ENCODE results near the gene RPL37. TPM values are rescaled to one million over a fixed set of nuclear protein-coding genes. Genes with fewer than 3 reads are reported as not detected.
"Not testable (repeated sequence)": the region's sequence is repeated elsewhere in the genome, so short reads cannot be mapped to it uniquely, and the experiment has no call there.

RPL37 gene
- 100 to 1,000 TPM in 2 of 4 donors, 10 to 100 TPM in 2; 42.4 to 155 (median 92.9) TPM for total RNA-seq

GRCh38 chr5:40834849-40835787 lies at the start of gene RPL37:
RPL37 (minus strand) TSS chr5:40835222; CDS start chr5:40835185, 37 bp downstream.
- peak in 1 of 5 experiments; percentile 8 for TF ChIP-seq CTCF (IDR thresholded peaks at IDR 0.05 in 4 of 5, conservative IDR thresholded peaks at IDR 0.05 in 1 of 5)
- peak; percentile 87 to 89 for TF ChIP-seq POLR2A (IDR thresholded peaks at IDR 0.05)
- no peaks in the 10 kb centered on the region for H3K9me3 ChIP-seq
- ATAC-seq (peak; percentile 98 to 99), DNase-seq (peak; percentile 95 to 96)
- intact Hi-C loops (cut with DNase I; ENCODE audit: low total_unique reads) = loop anchor here (1.0 to 10.0 kb wide), 3 partner anchors 37 to 1070 kb away; partner anchors contain the start of genes PRKAA1, RIMOC1 and TTC33
- H3K4me1 ChIP-seq = peaks cover 27% of the 10 kb centered on the region in 2 donors
- in situ Hi-C loops (cut with MboI; ENCODE audit: low sequenced_read_pairs in 4 of 4) = no loop called here
- H3K36me3 ChIP-seq = peaks cover 10 to 43% of the 10 kb centered on the region in 2 donors
- H3K27ac ChIP-seq = peak within 1 kb of the TSS; percentile 85 to 97 (median 94)
- no peaks in the 10 kb centered on the region for H3K27me3 ChIP-seq
- peak within 1 kb of the TSS; percentile 73 to 95 (median 82) for H3K4me3 ChIP-seq

DNA sequence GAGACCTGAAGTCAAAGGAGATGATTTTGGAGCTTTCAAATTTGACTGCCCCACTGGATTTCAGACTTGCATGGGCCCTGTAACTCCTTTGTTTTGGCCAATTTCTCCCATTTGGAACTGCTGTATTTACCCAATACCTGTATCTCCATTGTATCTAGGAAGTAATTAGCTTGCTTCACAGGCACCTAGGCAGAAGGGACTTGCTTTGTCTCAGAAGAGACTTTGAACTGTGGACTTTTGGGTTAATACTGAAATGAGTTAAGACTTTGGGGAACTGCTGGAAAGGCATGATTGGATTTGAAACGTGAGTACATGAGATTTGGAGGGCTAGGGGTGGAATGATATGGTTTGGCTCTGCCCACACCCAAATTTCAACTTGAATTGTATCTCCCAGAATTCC lies 48.0 kb upstream of the RPL37 start:
- intact Hi-C loops (cut with DNase I; ENCODE audit: low total_unique reads); ATAC-seq; H3K27me3 ChIP-seq; H3K4me1 ChIP-seq; H3K36me3 ChIP-seq; H3K4me3 ChIP-seq; H3K27ac ChIP-seq; DNase-seq; H3K9me3 ChIP-seq: not testable (repeated sequence)
- in situ Hi-C loops (cut with MboI; ENCODE audit: low sequenced_read_pairs in 4 of 4) = loop anchor here in 3 of 4 donors (10.0 to 25.0 kb wide), 3 partner anchors 128 to 1296 kb away; partner anchors contain the start of gene TTC33 (in 1 of the 3)

- in situ Hi-C loops (cut with MboI; ENCODE audit: low sequenced_read_pairs in 4 of 4) = loop anchor here in 3 of 4 donors (10.0 to 25.0 kb wide), 3 partner anchors 127 to 1295 kb away; partner anchors contain the start of gene TTC33 (in 1 of the 3)
Measured at GRCh38 chr5:40882291-40882690, 47.3 kb upstream of the RPL37 start.

GRCh38 chr5:40879163-40879942 lies 44.3 kb upstream of the RPL37 start:
- no peak overlapping the region for H3K27ac ChIP-seq
- no peak for TF ChIP-seq POLR2A (IDR thresholded peaks at IDR 0.05)
- peak; percentile 37 to 62 (median 40) for TF ChIP-seq CTCF (IDR thresholded peaks at IDR 0.05 in 4 of 5, conservative IDR thresholded peaks at IDR 0.05 in 1 of 5)
- intact Hi-C loops (cut with DNase I; ENCODE audit: low total_unique reads) (loop anchor here (5.0 kb wide), 1 partner anchor 122 kb away; the partner anchor contains the start of gene TTC33), in situ Hi-C loops (cut with MboI; ENCODE audit: low sequenced_read_pairs in 4 of 4) (loop anchor here in 3 of 4 donors (25.0 kb wide), 2 partner anchors 1167 to 1292 kb away; no protein-coding TSS in a partner anchor)
- no peaks in the 10 kb centered on the region for H3K36me3 ChIP-seq
- no peaks in the 10 kb centered on the region for H3K9me3 ChIP-seq
- peaks cover 0 to 4% of the 10 kb centered on the region in 2 donors for H3K4me1 ChIP-seq
- H3K4me3 ChIP-seq = no peak overlapping the region
- ATAC-seq = peak in 1 of 2 donors; percentile 30
- DNase-seq = no peak
- no peaks in the 10 kb centered on the region for H3K27me3 ChIP-seq

More at GRCh38 chr5:40882291-40882690, 47.3 kb upstream of the RPL37 start:
- H3K9me3 ChIP-seq = no peaks in the 10 kb centered on the region
- no peaks in the 10 kb centered on the region for H3K27me3 ChIP-seq
- H3K4me1 ChIP-seq = peaks cover 0 to 4% of the 10 kb centered on the region in 2 donors
- no peak overlapping the region for H3K4me3 ChIP-seq
- DNase-seq (no peak), ATAC-seq (no peak)
- no peaks in the 10 kb centered on the region for H3K36me3 ChIP-seq
- intact Hi-C loops (cut with DNase I; ENCODE audit: low total_unique reads) = no loop called here
- no peak overlapping the region for H3K27ac ChIP-seq
- TF ChIP-seq POLR2A (IDR thresholded peaks at IDR 0.05) (no peak), CTCF (IDR thresholded peaks at IDR 0.05 in 4 of 5, conservative IDR thresholded peaks at IDR 0.05 in 1 of 5) (no peak)

All from gastrocnemius medialis (tissue), 4 donors.